Lower lobe of right lung (tissue), 2 donors: Measurements from ENCODE around the gene IPMK. TPM values are rescaled to one million over a fixed set of nuclear protein-coding genes. Genes with fewer than 3 reads are reported as not detected.

Experiments used
- ATAC-seq, 2 donors: fragments of 200-7000 bp; cut with Tn5 transposase; one replicate each; pipeline ENCODE4 v1.9.1; 2020 to 2022; ENCODE audit warnings: mild to moderate bottlenecking in 2 of 2, moderate library complexity in 2 of 2
- DNase-seq: peaks from one replicate; pipeline ENCODE4 v3.0.0-alpha.2; 2020
- H3K27ac ChIP-seq: fragments of 200-600 bp; one replicate; pipeline ENCODE4 v1.8.0; 2022
- H3K27me3 ChIP-seq: fragments of 200-600 bp; one replicate; pipeline ENCODE4 v1.8.0; 2022; ENCODE audit warnings: low read depth
- H3K36me3 ChIP-seq: fragments of 200-600 bp; one replicate; pipeline ENCODE4 v1.8.0; 2022; ENCODE audit warnings: mild to moderate bottlenecking
- H3K4me1 ChIP-seq: fragments of 200-600 bp; one replicate; pipeline ENCODE4 v1.8.0; 2022
- H3K4me3 ChIP-seq: fragments of 200-600 bp; one replicate; pipeline ENCODE4 v1.8.0; 2022; ENCODE audit warnings: mild to moderate bottlenecking
- H3K9me3 ChIP-seq: fragments of 200-600 bp; one replicate; pipeline ENCODE4 v1.8.0; 2022
- CTCF ChIP-seq: fragments of 200-600 bp; IDR thresholded peaks from one replicate; pipeline ENCODE4 v1.8.0; 2022; ENCODE audit warnings: antibody characterized with exemption, mild to moderate bottlenecking
- intact Hi-C: fragments of 100-400 bp; cut with DNase I; formaldehyde crosslinking; loops from one replicate; pipeline ENCODE4 v1.11.0; 2022
- total RNA-seq: library from RNA; stranded (reverse); fragmentation: NEBNext Ultra II Directional; extraction: Animal tissue kit (Norgen Biotek cat#: 25700); gene quantifications from one replicate; pipeline ENCODE4 v1.2.1, GENCODE V29; 2021
- donor health status: DM: no; HTN: yes; CAD: no; lungs with severe emphysema.

IPMK gene
- total RNA-seq, 1 donor from 2014 or later, result 7.5 TPM

GRCh38 chr10:58304099-58304633 is 36.5 kb upstream of the IPMK start:
- no peaks in the 10 kb centered on the region for H3K36me3 ChIP-seq
- H3K27me3 ChIP-seq, result peaks cover 5% of the 10 kb centered on the region
- H3K9me3 ChIP-seq, result no peaks in the 10 kb centered on the region
- ATAC-seq, result no peak
- H3K4me3 ChIP-seq, result no peak overlapping the region
- TF ChIP-seq CTCF, result no peak
- no peak for DNase-seq
- peaks cover 6% of the 10 kb centered on the region for H3K4me1 ChIP-seq
- no peak overlapping the region for H3K27ac ChIP-seq
- intact Hi-C loops, result no loop called here

- Histone ChIP-seq H3K4me3 (no peak overlapping the region), H3K9me3 (no peaks in the 10 kb centered on the region), H3K4me1 (peaks cover 6% of the 10 kb centered on the region), H3K27ac (no peak overlapping the region), H3K27me3 (peaks cover 5% of the 10 kb centered on the region), H3K36me3 (no peaks in the 10 kb centered on the region)
- TF ChIP-seq CTCF, result no peak
- intact Hi-C loops, result no loop called here
- no peak for DNase-seq
- no peak for ATAC-seq
Observed at GRCh38 chr10:58302254-58302653, 34.6 kb upstream of the IPMK start.

GRCh38 chr10:58300676-58301075 is 33.0 kb upstream of the IPMK start:
- no peak for TF ChIP-seq CTCF
- Histone ChIP-seq H3K27me3 (peaks cover 5% of the 10 kb centered on the region), H3K27ac (no peak overlapping the region), H3K4me1 (peaks cover 6% of the 10 kb centered on the region), H3K36me3 (no peaks in the 10 kb centered on the region), H3K9me3 (no peaks in the 10 kb centered on the region), H3K4me3 (no peak overlapping the region)
- DNase-seq (no peak), ATAC-seq (no peak)
- intact Hi-C loops, result no loop called here

- peak; percentile 82 for TF ChIP-seq CTCF
- Histone ChIP-seq H3K27me3 (peaks cover 5% of the 10 kb centered on the region), H3K9me3 (no peaks in the 10 kb centered on the region), H3K27ac (no peak overlapping the region), H3K4me1 (peaks cover 6% of the 10 kb centered on the region), H3K36me3 (no peaks in the 10 kb centered on the region), H3K4me3 (no peak overlapping the region)
- DNase-seq (no peak), ATAC-seq (peak; percentile 75 to 80)
- intact Hi-C loops, result no loop called here
Observed at GRCh38 chr10:58299580-58299979, 31.9 kb upstream of the IPMK start.

- H3K4me1 ChIP-seq, result no peaks in the 10 kb centered on the region
- H3K27ac ChIP-seq, result no peak overlapping the region
- H3K4me3 ChIP-seq, result no peak overlapping the region
- DNase-seq, result no peak
- H3K27me3 ChIP-seq, result no peaks in the 10 kb centered on the region
- no peak for ATAC-seq
- H3K36me3 ChIP-seq, result no peaks in the 10 kb centered on the region
- intact Hi-C loops, result no loop called here
- H3K9me3 ChIP-seq, result no peaks in the 10 kb centered on the region
- TF ChIP-seq CTCF, result no peak
Observed at GRCh38 chr10:58293989-58294388, 26.3 kb upstream of the IPMK start.
